MM.1S (cell line): ENCODE results near the gene LMBR1L.
A peak's percentile ranks its signal among the peaks of the same experiment; 100 is the strongest.
"Not testable (repeated sequence)": the region's sequence is repeated elsewhere in the genome, so short reads cannot be mapped to it uniquely, and the experiment has no call there.

Experiments
- DNase-seq: peaks from one replicate; pipeline ENCODE4 v3.0.0-alpha.2; 2015
- H2AFZ ChIP-seq: fragments of 300-600 bp; sonication (generic); 2 replicates; pipeline ENCODE4 v1.6.0; 2016; ENCODE audit warnings: antibody characterized with exemption, low read length
- H3F3A ChIP-seq: fragments of 300-600 bp; sonication (generic); 2 replicates; pipeline ENCODE4 v1.6.1; 2016; ENCODE audit warnings: mild to moderate bottlenecking, antibody characterized with exemption, low read length, moderate library complexity, mixed read lengths; ENCODE audit not compliant: insufficient read depth
- H3K27ac ChIP-seq: fragments of 300-600 bp; sonication (generic); 2 replicates; pipeline ENCODE4 v1.5.1; 2016; ENCODE audit warnings: mild to moderate bottlenecking, low read length
- H3K27me3 ChIP-seq: fragments of 300-600 bp; sonication (generic); replicated peaks from 2 replicates; pipeline ENCODE4 v1.6.0; 2016; ENCODE audit warnings: low read length; ENCODE audit not compliant: insufficient read depth
- H3K36me3 ChIP-seq: fragments of 300-600 bp; sonication (generic); replicated peaks from 2 replicates; pipeline ENCODE4 v1.6.1; 2016; ENCODE audit warnings: mild to moderate bottlenecking, low read length, mixed read lengths; ENCODE audit not compliant: insufficient read depth
- H3K4me1 ChIP-seq: fragments of 300-600 bp; sonication (generic); 2 replicates; pipeline ENCODE4 v1.6.1; 2016; ENCODE audit warnings: low read length, mixed read lengths
- H3K4me2 ChIP-seq: fragments of 300-600 bp; sonication (generic); 2 replicates; pipeline ENCODE4 v1.6.0; 2016; ENCODE audit warnings: low read depth, low read length
- H3K4me3 ChIP-seq: fragments of 300-600 bp; sonication (generic); 2 replicates; pipeline ENCODE4 v1.5.1; 2016; ENCODE audit warnings: low read length, mixed read lengths
- H3K79me2 ChIP-seq: fragments of 300-600 bp; sonication (generic); 2 replicates; pipeline ENCODE4 v1.6.1; 2016; ENCODE audit warnings: mixed run types, low read length, mixed read lengths
- H3K9ac ChIP-seq: fragments of 300-600 bp; sonication (generic); 2 replicates; pipeline ENCODE4 v1.6.1; 2016; ENCODE audit warnings: low read length, mixed read lengths
- H3K9me2 ChIP-seq: fragments of 300-600 bp; sonication (generic); replicated peaks from 2 replicates; pipeline ENCODE4 v1.6.1; 2016; ENCODE audit warnings: mild to moderate bottlenecking, low read length, mixed read lengths; ENCODE audit not compliant: insufficient read depth
- H3K9me3 ChIP-seq: fragments of 300-600 bp; sonication (generic); replicated peaks from 2 replicates; pipeline ENCODE4 v1.6.1; 2016; ENCODE audit warnings: mild to moderate bottlenecking, low read length, mixed read lengths; ENCODE audit not compliant: insufficient read depth
- H4K20me1 ChIP-seq: fragments of 300-600 bp; sonication (generic); 2 replicates; pipeline ENCODE4 v1.6.1; 2016; ENCODE audit warnings: mild to moderate bottlenecking, low read length, moderate library complexity, mixed read lengths; ENCODE audit not compliant: insufficient read depth
- EZH2 ChIP-seq: fragments of 300-600 bp; sonication (generic); optimal IDR thresholded peaks from 2 replicates; pipeline ENCODE3; 2017; ENCODE audit warnings: low read depth, mild to moderate bottlenecking, antibody characterized with exemption, low read length, mixed read lengths
- EZH2phosphoT487 ChIP-seq: fragments of 300-600 bp; sonication (generic); IDR thresholded peaks from 2 replicates; pipeline ENCODE4 v1.6.1; 2018; ENCODE audit warnings: antibody characterized with exemption, low read length
- TF ChIP-seq, protein P1 (sequence below): fragments of 300-600 bp; sonication (generic); IDR thresholded peaks from 2 replicates; pipeline ENCODE4 v1.5.1; 2016; ENCODE audit warnings: antibody characterized with exemption, low read length, mixed read lengths

Gene LMBR1L

DNA sequence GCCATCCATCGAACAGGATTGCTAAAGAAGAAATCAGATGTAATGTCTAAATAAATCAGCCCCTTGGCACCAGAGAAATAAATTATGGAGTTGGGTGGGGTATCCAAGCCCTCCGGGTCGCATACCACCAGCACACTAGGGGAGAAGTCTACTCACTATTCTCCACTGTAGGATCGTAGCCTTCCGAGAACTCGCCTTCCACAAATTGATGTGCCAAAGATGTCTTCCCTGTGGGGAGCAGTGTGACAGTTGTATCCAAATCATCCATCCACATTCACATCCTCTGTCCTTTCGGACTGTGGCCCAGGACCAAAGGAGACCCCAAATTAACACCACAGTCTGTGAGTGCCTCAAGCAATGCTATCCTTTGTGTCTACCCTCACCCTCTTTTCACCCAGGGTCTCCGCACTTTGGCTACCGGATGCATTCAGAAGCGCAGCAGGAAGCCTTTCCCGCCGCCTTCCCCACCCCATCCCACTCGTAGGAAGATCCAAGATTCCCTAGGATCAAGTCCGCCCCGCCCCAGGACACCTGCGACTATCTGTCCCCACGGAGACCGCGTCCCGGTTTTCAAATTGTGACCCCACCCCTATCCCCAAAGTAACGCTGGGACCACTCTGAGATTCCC lies 41.7 kb downstream of the LMBR1L start:
- peaks cover 6% of the 10 kb centered on the region for H3K4me1 ChIP-seq

DNA sequence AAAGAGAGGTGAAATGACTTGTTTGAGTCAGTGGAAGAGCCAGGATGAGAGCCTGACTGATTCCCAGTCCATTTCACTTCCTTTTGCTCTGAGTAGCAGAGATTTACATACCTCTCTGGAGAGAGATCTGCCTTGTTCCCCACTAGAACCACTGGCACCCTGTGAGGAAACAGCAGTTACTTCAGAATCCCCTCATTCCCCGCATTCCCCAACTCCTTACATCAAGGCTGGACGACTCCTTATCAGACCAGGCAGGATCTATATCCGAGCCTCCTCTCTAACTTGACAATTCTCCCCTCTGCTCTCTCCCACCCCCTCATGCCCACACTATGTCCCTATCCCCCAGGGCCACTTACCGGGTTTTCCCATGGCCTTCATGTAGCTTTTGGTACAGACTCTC lies 44.5 kb downstream of the LMBR1L start:
- Histone ChIP-seq H3K4me2 (no peak overlapping the region), H3K9ac (no peak overlapping the region), H3K4me3 (no peak overlapping the region), H3K36me3 (no peaks in the 10 kb centered on the region), H3K79me2 (peaks cover 12% of the 10 kb centered on the region), H3F3A (peaks cover 6% of the 10 kb centered on the region; the same call in 1 of the 2 replicates), H3K27me3 (no peaks in the 10 kb centered on the region), H3K27ac (no peak overlapping the region), H2AFZ (no peak overlapping the region), H3K9me3 (no peaks in the 10 kb centered on the region), H3K9me2 (no peaks in the 10 kb centered on the region), H4K20me1 (no peaks in the 10 kb centered on the region), H3K4me1 (peaks cover 6% of the 10 kb centered on the region)
- no peak for DNase-seq
- TF ChIP-seq EZH2, result no peak
- TF ChIP-seq, protein P1, sequence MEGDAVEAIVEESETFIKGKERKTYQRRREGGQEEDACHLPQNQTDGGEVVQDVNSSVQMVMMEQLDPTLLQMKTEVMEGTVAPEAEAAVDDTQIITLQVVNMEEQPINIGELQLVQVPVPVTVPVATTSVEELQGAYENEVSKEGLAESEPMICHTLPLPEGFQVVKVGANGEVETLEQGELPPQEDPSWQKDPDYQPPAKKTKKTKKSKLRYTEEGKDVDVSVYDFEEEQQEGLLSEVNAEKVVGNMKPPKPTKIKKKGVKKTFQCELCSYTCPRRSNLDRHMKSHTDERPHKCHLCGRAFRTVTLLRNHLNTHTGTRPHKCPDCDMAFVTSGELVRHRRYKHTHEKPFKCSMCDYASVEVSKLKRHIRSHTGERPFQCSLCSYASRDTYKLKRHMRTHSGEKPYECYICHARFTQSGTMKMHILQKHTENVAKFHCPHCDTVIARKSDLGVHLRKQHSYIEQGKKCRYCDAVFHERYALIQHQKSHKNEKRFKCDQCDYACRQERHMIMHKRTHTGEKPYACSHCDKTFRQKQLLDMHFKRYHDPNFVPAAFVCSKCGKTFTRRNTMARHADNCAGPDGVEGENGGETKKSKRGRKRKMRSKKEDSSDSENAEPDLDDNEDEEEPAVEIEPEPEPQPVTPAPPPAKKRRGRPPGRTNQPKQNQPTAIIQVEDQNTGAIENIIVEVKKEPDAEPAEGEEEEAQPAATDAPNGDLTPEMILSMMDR, result no peak
- TF ChIP-seq EZH2phosphoT487, result no peak

More for the DNA sequence above, 41.7 kb downstream of the LMBR1L start:
- Histone ChIP-seq H3F3A (peaks cover 6% of the 10 kb centered on the region; the same call in 1 of the 2 replicates), H3K4me2 (peak overlapping the region; percentile 91), H3K4me3 (peak overlapping the region; percentile 92), H3K79me2 (peaks cover 12% of the 10 kb centered on the region), H3K27ac (peak overlapping the region; percentile 66; the same call in 1 of the 2 replicates), H3K9me3 (no peaks in the 10 kb centered on the region), H3K27me3 (no peaks in the 10 kb centered on the region), H2AFZ (peak overlapping the region; percentile 91), H3K9me2 (no peaks in the 10 kb centered on the region), H3K9ac (peak overlapping the region; percentile 70), H3K36me3 (no peaks in the 10 kb centered on the region), H4K20me1 (no peaks in the 10 kb centered on the region)
- TF ChIP-seq EZH2phosphoT487, result no peak
- TF ChIP-seq, protein P1, result no peak
- TF ChIP-seq EZH2, result no peak
- DNase-seq, result no peak

DNA sequence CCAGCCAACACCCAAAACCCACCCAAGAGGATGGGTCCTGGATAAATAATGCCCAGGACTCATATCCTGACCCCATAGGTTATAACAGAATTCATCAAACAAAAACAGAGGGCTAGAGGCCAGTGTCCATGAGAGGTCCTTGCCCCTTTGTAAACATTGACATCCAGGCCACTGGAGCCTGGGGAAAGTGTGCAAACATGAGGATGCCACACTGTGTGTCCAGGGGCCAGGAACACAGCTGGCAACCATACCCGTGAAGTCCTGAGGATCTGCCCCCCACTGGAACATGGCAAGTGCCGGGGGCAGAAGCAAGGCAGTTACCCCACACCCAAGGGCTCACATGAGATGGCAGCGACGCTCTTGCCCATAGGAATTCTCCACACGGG lies 45.9 kb downstream of the LMBR1L start:
- H2AFZ ChIP-seq, result no peak overlapping the region
- H3K9me3 ChIP-seq, result no peaks in the 10 kb centered on the region
- no peaks in the 10 kb centered on the region for H3K36me3 ChIP-seq
- H3K4me3 ChIP-seq, result no peak overlapping the region
- peaks cover 6% of the 10 kb centered on the region; the same call in 1 of the 2 replicates for H3F3A ChIP-seq
- no peaks in the 10 kb centered on the region for H4K20me1 ChIP-seq
- H3K9ac ChIP-seq, result no peak overlapping the region
- no peaks in the 10 kb centered on the region for H3K9me2 ChIP-seq
- peaks cover 6% of the 10 kb centered on the region for H3K4me1 ChIP-seq
- H3K4me2 ChIP-seq, result no peak overlapping the region
- H3K27me3 ChIP-seq, result no peaks in the 10 kb centered on the region
- H3K79me2 ChIP-seq, result peaks cover 20% of the 10 kb centered on the region
- TF ChIP-seq EZH2phosphoT487 (no peak), EZH2 (no peak)
- TF ChIP-seq, protein P1, result no peak
- DNase-seq, result no peak
- no peak overlapping the region for H3K27ac ChIP-seq

GRCh38 chr12:49061916-49062315 lies 48.7 kb downstream of the LMBR1L start:
- DNase-seq, H3K27me3 ChIP-seq, H3F3A ChIP-seq, H3K4me2 ChIP-seq, H3K4me3 ChIP-seq, H3K4me1 ChIP-seq, H2AFZ ChIP-seq, H4K20me1 ChIP-seq, H3K27ac ChIP-seq, H3K9me3 ChIP-seq, H3K36me3 ChIP-seq, H3K9ac ChIP-seq, H3K9me2 ChIP-seq: not testable (repeated sequence)
- H3K79me2 ChIP-seq, result peaks cover 37% of the 10 kb centered on the region
